IMR-90 (cell line): ENCODE measurements around the gene TECPR2. TPM values are rescaled to one million over a fixed set of nuclear protein-coding genes. Genes with fewer than 3 reads are reported as not detected.

Experiments
- ATAC-seq: fragments of 200-7000 bp; cut with Tn5 transposase; 2 replicates; pipeline ENCODE4 v1.9.1; 2020; ENCODE audit warnings: low read depth, mild to moderate bottlenecking, moderate library complexity
- BruUV-seq: library from RNA; stranded (reverse); fragments of 400-500 nt; replicated peaks from 2 replicates; lab custom pipeline; 2021; lab: Mats Ljungman, UMichigan
- CTCF ChIA-PET: fragments of 300-600 bp; formaldehyde crosslinking; extraction: SDS; loops from one replicate; lab custom pipeline; 2021; ENCODE audit warnings: antibody characterized with exemption; lab: Yijun Ruan, JAX
- POLR2A ChIA-PET: fragments of 300-600 bp; sonication (Branson Sonifier 250); formaldehyde crosslinking; loops from one replicate; lab custom pipeline; 2022; ENCODE audit warnings: antibody characterized with exemption; ENCODE audit not compliant: unreplicated experiment; lab: Charles Lee
- DNase-seq: peaks from one replicate; pipeline ENCODE4 v3.0.0; 2013
- H2AFZ ChIP-seq: replicated peaks from 2 replicates; pipeline ENCODE3; 2013; ENCODE audit warnings: low read length, mild to moderate bottlenecking; ENCODE audit not compliant: poor library complexity
- H2AK5ac ChIP-seq: 2 replicates; pipeline ENCODE4 v1.6.1; 2013; ENCODE audit warnings: low read depth, low read length, inconsistent platforms
- H2AK9ac ChIP-seq: replicated peaks from 2 replicates; pipeline ENCODE3; 2013; ENCODE audit warnings: mild to moderate bottlenecking, low read depth, low read length, moderate library complexity; ENCODE audit not compliant: poor library complexity
- H2BK120ac ChIP-seq: 2 replicates; pipeline ENCODE4 v1.6.1; 2013; ENCODE audit warnings: low read depth, low read length, inconsistent platforms
- H2BK15ac ChIP-seq: 3 replicates; pipeline ENCODE4 v1.6.1; 2013; ENCODE audit warnings: low read depth, low read length, inconsistent platforms
- H2BK20ac ChIP-seq: 2 replicates; pipeline ENCODE4 v1.6.1; 2013; ENCODE audit warnings: low read depth, mild to moderate bottlenecking, inconsistent platforms, low read length, moderate library complexity
- H2BK5ac ChIP-seq: 2 replicates; pipeline ENCODE4 v1.6.1; 2013; ENCODE audit warnings: mild to moderate bottlenecking, low read depth, low read length, inconsistent platforms; ENCODE audit not compliant: poor library complexity, severe bottlenecking
- H3K14ac ChIP-seq: replicated peaks from 2 replicates; pipeline ENCODE4 v1.6.1; 2013; ENCODE audit warnings: low read depth, low read length, inconsistent platforms
- H3K18ac ChIP-seq: 2 replicates; pipeline ENCODE4 v1.6.1; 2013; ENCODE audit warnings: low read depth, low read length, control low read depth
- H3K23ac ChIP-seq: 2 replicates; pipeline ENCODE4 v1.6.1; 2013; ENCODE audit warnings: low read depth, low read length, inconsistent platforms
- H3K27ac ChIP-seq: 2 replicates; pipeline ENCODE4 v1.5.1; 2013; ENCODE audit warnings: mild to moderate bottlenecking, control low read depth, low read length; ENCODE audit not compliant: insufficient read depth
- H3K27me3 ChIP-seq: 2 replicates; pipeline ENCODE4 v1.6.1; 2013; ENCODE audit warnings: low read length; ENCODE audit not compliant: control insufficient read depth, insufficient read depth
- H3K36me3 ChIP-seq: 2 replicates; pipeline ENCODE4 v1.6.1; 2013; ENCODE audit warnings: low read length, mixed read lengths; ENCODE audit not compliant: control insufficient read depth, insufficient read depth
- H3K4ac ChIP-seq: 2 replicates; pipeline ENCODE4 v1.6.1; 2013; ENCODE audit warnings: low read depth, low read length, inconsistent platforms
- H3K4me1 ChIP-seq: 2 replicates; pipeline ENCODE4 v1.6.1; 2013; ENCODE audit warnings: low read length, mixed read lengths; ENCODE audit not compliant: control insufficient read depth, insufficient read depth
- H3K4me2 ChIP-seq: 2 replicates; pipeline ENCODE4 v1.6.1; 2013; ENCODE audit warnings: low read depth, mild to moderate bottlenecking, control low read depth, low read length, moderate library complexity
- H3K4me3 ChIP-seq: 2 replicates; pipeline ENCODE4 v1.5.1; 2013; ENCODE audit warnings: low read depth, mild to moderate bottlenecking, control low read depth, low read length, moderate library complexity; ENCODE audit not compliant: insufficient read depth
- H3K56ac ChIP-seq: 2 replicates; pipeline ENCODE4 v1.6.1; 2013; ENCODE audit warnings: low read length, inconsistent platforms; ENCODE audit not compliant: insufficient read depth; ENCODE audit errors: extremely low read depth
- H3K79me1 ChIP-seq, 2 experiments: 2 replicates each; pipeline ENCODE4 v1.6.1; 2013; ENCODE audit warnings: low read length in 2 of 2, inconsistent platforms in 1 of 2, low read depth in 1 of 2
- H3K9ac ChIP-seq: 2 replicates; pipeline ENCODE4 v1.6.1; 2013; ENCODE audit warnings: low read depth, low read length, control low read depth
- H3K9me1 ChIP-seq: 2 replicates; pipeline ENCODE4 v1.6.1; 2013; ENCODE audit warnings: low read length, inconsistent platforms; ENCODE audit not compliant: insufficient read depth
- H3K9me3 ChIP-seq: 2 replicates; pipeline ENCODE4 v1.6.1; 2013; ENCODE audit warnings: low read length; ENCODE audit not compliant: control insufficient read depth, insufficient read depth
- H4K20me1 ChIP-seq: 2 replicates; pipeline ENCODE4 v1.6.1; 2013; ENCODE audit warnings: low read length, inconsistent platforms; ENCODE audit not compliant: insufficient read depth
- H4K5ac ChIP-seq: 2 replicates; pipeline ENCODE4 v1.6.1; 2013; ENCODE audit warnings: mild to moderate bottlenecking, low read depth, low read length, control low read depth
- H4K8ac ChIP-seq, 2 experiments: 2 replicates each; pipeline ENCODE4 v1.6.1; 2013; ENCODE audit warnings: low read depth in 2 of 2, low read length in 2 of 2, control low read depth in 1 of 2, inconsistent platforms in 1 of 2
- H4K91ac ChIP-seq: 2 replicates; pipeline ENCODE4 v1.6.1; 2013; ENCODE audit warnings: low read depth, low read length, inconsistent platforms; ENCODE audit not compliant: insufficient read depth
- BHLHE40 ChIP-seq: fragments of 150-350 bp; IDR thresholded peaks from 2 replicates; pipeline ENCODE4 v1.6.1; 2016; ENCODE audit warnings: mild to moderate bottlenecking, low read depth, low read length
- MAFK ChIP-seq: IDR thresholded peaks from 2 replicates; pipeline ENCODE4 v1.6.1; 2012; ENCODE audit warnings: low read depth, low read length, improper control_type of control experiment
- NFE2L2 ChIP-seq: fragments of 150-350 bp; IDR thresholded peaks from 2 replicates; pipeline ENCODE4 v1.6.1; 2016; ENCODE audit warnings: low read depth, mild to moderate bottlenecking, low read length
- RAD21 ChIP-seq: IDR thresholded peaks from 2 replicates; pipeline ENCODE4 v1.6.1; 2012; ENCODE audit warnings: low read length, improper control_type of control experiment
- WGBS, 2 experiments: methylation state at CpG; one replicate each; pipeline versions ENCODE4 v1.1.5 to v1.1.7; 2013; ENCODE audit warnings: missing lambda C conversion rate in 2 of 2; ENCODE audit not compliant: insufficient read length in 1 of 2; ENCODE audit errors: extremely low coverage in 2 of 2; 5-methylcytosine and 5-hydroxymethylcytosine counted together
- dilution Hi-C: fragments of 300-500 bp; cut with HindIII; formaldehyde crosslinking; loops from one replicate; pipeline ENCODE4 v1.14.3; 2018; ENCODE audit warnings: low sequenced_read_pairs; ENCODE audit not compliant: unreplicated experiment
- in situ Hi-C: fragments of 300-500 bp; cut with MboI; formaldehyde crosslinking; loops from 3 replicates; pipeline ENCODE4 v1.14.3; 2019; ENCODE audit warnings: low sequenced_read_pairs, inconsistent platforms, mixed read lengths
- intact Hi-C: fragments of 100-400 bp; cut with micrococcal nuclease; formaldehyde crosslinking; loops from 2 replicates; pipeline ENCODE4 v1.10.0; 2022
- polyA plus RNA-seq, 3 experiments: library from polyadenylated mRNA; depleted of rRNA; stranded (reverse); fragments of >200 nt; gene quantifications; 2 replicates each; pipeline ENCODE4 v1.2.3, GENCODE V29; 2012; ENCODE audit warnings: low replicate concordance in 1 of 3
- total RNA-seq: library from RNA; depleted of rRNA; stranded (reverse); fragments of >200 nt; gene quantifications from 2 replicates; pipeline ENCODE4 v1.2.3, GENCODE V29; 2012
- TF ChIP-seq, protein P1 (sequence below): fragments of 150-350 bp; IDR thresholded peaks from 2 replicates; pipeline ENCODE4 v1.6.1; 2016; ENCODE audit warnings: low read depth, mild to moderate bottlenecking, low read length, moderate library complexity, borderline replicate concordance
- TF ChIP-seq, protein P2 (sequence below): fragments of 150-350 bp; IDR thresholded peaks from 2 replicates; pipeline ENCODE4 v1.6.1; 2017; ENCODE audit warnings: mild to moderate bottlenecking, antibody characterized with exemption, low read length, low read depth

Gene TECPR2
- total and polyA plus RNA-seq, 2 of the 4 experiments (the other 2 are of a cell fraction): 9.5 to 11.7 TPM

GRCh38 chr14:102424520-102424919 is 61.8 kb downstream of the TECPR2 start:
- CTCF ChIA-PET: no interaction called here
- 100% methylated on average over 3 of the region's 4 CpGs; no CpG with 5 or more reads in 1 of the 2 experiments for WGBS, 2 experiments
- no peak overlapping the region for H2BK20ac ChIP-seq
- no peak overlapping the region for H3K4me2 ChIP-seq
- no peak overlapping the region for H2AK9ac ChIP-seq
- H3K9ac ChIP-seq: no peak overlapping the region
- BruUV-seq: no TSS peak
- dilution Hi-C loops: no loop called here
- intact Hi-C loops: no loop called here
- TF ChIP-seq, protein P1, sequence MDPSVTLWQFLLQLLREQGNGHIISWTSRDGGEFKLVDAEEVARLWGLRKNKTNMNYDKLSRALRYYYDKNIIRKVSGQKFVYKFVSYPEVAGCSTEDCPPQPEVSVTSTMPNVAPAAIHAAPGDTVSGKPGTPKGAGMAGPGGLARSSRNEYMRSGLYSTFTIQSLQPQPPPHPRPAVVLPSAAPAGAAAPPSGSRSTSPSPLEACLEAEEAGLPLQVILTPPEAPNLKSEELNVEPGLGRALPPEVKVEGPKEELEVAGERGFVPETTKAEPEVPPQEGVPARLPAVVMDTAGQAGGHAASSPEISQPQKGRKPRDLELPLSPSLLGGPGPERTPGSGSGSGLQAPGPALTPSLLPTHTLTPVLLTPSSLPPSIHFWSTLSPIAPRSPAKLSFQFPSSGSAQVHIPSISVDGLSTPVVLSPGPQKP: no peak
- no peak for TF ChIP-seq MAFK
- no peak for TF ChIP-seq RAD21
- no peak for TF ChIP-seq NFE2L2
- TF ChIP-seq, protein P2, sequence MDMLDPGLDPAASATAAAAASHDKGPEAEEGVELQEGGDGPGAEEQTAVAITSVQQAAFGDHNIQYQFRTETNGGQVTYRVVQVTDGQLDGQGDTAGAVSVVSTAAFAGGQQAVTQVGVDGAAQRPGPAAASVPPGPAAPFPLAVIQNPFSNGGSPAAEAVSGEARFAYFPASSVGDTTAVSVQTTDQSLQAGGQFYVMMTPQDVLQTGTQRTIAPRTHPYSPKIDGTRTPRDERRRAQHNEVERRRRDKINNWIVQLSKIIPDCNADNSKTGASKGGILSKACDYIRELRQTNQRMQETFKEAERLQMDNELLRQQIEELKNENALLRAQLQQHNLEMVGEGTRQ: no peak
- TF ChIP-seq BHLHE40: no peak
- H4K20me1 ChIP-seq: no peaks in the 10 kb centered on the region
- H3K4me1 ChIP-seq: no peaks in the 10 kb centered on the region
- no peak overlapping the region for H3K27ac ChIP-seq
- H2BK5ac ChIP-seq: no peak overlapping the region
- H3K18ac ChIP-seq: no peak overlapping the region
- no peak overlapping the region for H2AFZ ChIP-seq
- H4K91ac ChIP-seq: no peak overlapping the region
- H3K79me1 ChIP-seq: peaks cover 0 to 7% of the 10 kb centered on the region in 2 experiments; a peak in 2 of 4 replicates
- no peak overlapping the region for H3K14ac ChIP-seq
- no peak overlapping the region for H3K56ac ChIP-seq
- H3K9me3 ChIP-seq: no peaks in the 10 kb centered on the region
- peaks cover 4% of the 10 kb centered on the region for H3K9me1 ChIP-seq
- no peak overlapping the region for H3K4ac ChIP-seq
- no peak overlapping the region for H2AK5ac ChIP-seq
- H4K5ac ChIP-seq: no peak overlapping the region
- no peak overlapping the region for H4K8ac ChIP-seq
- no peak for ATAC-seq
- POLR2A ChIA-PET: no interaction called here
- in situ Hi-C loops: no loop called here
- H3K36me3 ChIP-seq: peaks cover 17% of the 10 kb centered on the region
- H2BK15ac ChIP-seq: no peak overlapping the region
- H2BK120ac ChIP-seq: no peak overlapping the region
- no peak for DNase-seq
- no peaks in the 10 kb centered on the region for H3K27me3 ChIP-seq
- H3K23ac ChIP-seq: no peak overlapping the region; the same call in 1 of the 2 replicates
- H3K4me3 ChIP-seq: no peak overlapping the region
